Measurements from ENCODE around the gene S100P. TPM values are rescaled to one million over a fixed set of nuclear protein-coding genes. Genes with fewer than 3 reads are reported as not detected.

Gene S100P
- total RNA-seq, 1 donor from 2014 or later, result not detected

- Histone ChIP-seq H3K9ac (no peak overlapping the region), H3K79me2 (ENCODE audit: low read depth) (no peaks in the 10 kb centered on the region), H3K27ac (no peak overlapping the region), H3K4me3 (no peak overlapping the region), H3K4me2 (no peak overlapping the region), H3F3A (ENCODE audit: low read depth) (peaks cover 24% of the 10 kb centered on the region), H3K4me1 (peaks cover 12% of the 10 kb centered on the region), H4K20me1 (ENCODE audit: low read depth) (no peaks in the 10 kb centered on the region), H3K9me3 (ENCODE audit: low read depth) (no peaks in the 10 kb centered on the region), H3K36me3 (no peaks in the 10 kb centered on the region), H3K27me3 (no peaks in the 10 kb centered on the region), H2AFZ (replicated peaks) (no peak overlapping the region)
- Mint-ChIP-seq H3K36me3 (no peaks in the 10 kb centered on the region), H3K27me3 (ENCODE audit: insufficient read depth, low read depth) (peaks cover 16% of the 10 kb centered on the region), H3K9me3 (no peaks in the 10 kb centered on the region), H3K27ac (peak overlapping the region; percentile 69), H3K4me1 (peaks cover 32% of the 10 kb centered on the region), H3K4me3 (peak overlapping the region; percentile 73)
- TF ChIP-seq EZH2phosphoT487 (IDR thresholded peaks at IDR 0.05), result no peak
- TF ChIP-seq, protein P1, sequence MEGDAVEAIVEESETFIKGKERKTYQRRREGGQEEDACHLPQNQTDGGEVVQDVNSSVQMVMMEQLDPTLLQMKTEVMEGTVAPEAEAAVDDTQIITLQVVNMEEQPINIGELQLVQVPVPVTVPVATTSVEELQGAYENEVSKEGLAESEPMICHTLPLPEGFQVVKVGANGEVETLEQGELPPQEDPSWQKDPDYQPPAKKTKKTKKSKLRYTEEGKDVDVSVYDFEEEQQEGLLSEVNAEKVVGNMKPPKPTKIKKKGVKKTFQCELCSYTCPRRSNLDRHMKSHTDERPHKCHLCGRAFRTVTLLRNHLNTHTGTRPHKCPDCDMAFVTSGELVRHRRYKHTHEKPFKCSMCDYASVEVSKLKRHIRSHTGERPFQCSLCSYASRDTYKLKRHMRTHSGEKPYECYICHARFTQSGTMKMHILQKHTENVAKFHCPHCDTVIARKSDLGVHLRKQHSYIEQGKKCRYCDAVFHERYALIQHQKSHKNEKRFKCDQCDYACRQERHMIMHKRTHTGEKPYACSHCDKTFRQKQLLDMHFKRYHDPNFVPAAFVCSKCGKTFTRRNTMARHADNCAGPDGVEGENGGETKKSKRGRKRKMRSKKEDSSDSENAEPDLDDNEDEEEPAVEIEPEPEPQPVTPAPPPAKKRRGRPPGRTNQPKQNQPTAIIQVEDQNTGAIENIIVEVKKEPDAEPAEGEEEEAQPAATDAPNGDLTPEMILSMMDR (IDR thresholded peaks at IDR 0.05), result no peak
- TF ChIP-seq EZH2 (IDR thresholded peaks at IDR 0.05), result no peak
- no peak for DNase-seq (ENCODE audit: low spot score)
Observed at GRCh38 chr4:6727943-6728250, 34.2 kb downstream of the S100P start.

GRCh38 chr4:6728320-6729029 lies 34.8 kb downstream of the S100P start:
- H3F3A ChIP-seq (ENCODE audit: low read depth), result peaks cover 24% of the 10 kb centered on the region
- H3K4me3 Mint-ChIP-seq, result peak overlapping the region; percentile 64
- H3K36me3 ChIP-seq, result no peaks in the 10 kb centered on the region
- peaks cover 12% of the 10 kb centered on the region for H3K4me1 ChIP-seq
- H3K4me1 Mint-ChIP-seq, result peaks cover 32% of the 10 kb centered on the region
- H3K36me3 Mint-ChIP-seq, result no peaks in the 10 kb centered on the region
- H3K27ac ChIP-seq, result no peak overlapping the region
- no peaks in the 10 kb centered on the region for H3K9me3 Mint-ChIP-seq
- H3K9me3 ChIP-seq (ENCODE audit: low read depth), result no peaks in the 10 kb centered on the region
- no peak overlapping the region for H3K4me3 ChIP-seq
- no peaks in the 10 kb centered on the region for H3K27me3 ChIP-seq
- peaks cover 16% of the 10 kb centered on the region for H3K27me3 Mint-ChIP-seq (ENCODE audit: insufficient read depth, low read depth)
- no peak overlapping the region for H3K9ac ChIP-seq
- H3K4me2 ChIP-seq, result no peak overlapping the region
- TF ChIP-seq EZH2phosphoT487 (IDR thresholded peaks at IDR 0.05), result no peak
- TF ChIP-seq, protein P1 (IDR thresholded peaks at IDR 0.05), result no peak
- no peak for TF ChIP-seq EZH2 (IDR thresholded peaks at IDR 0.05)
- no peak overlapping the region for H2AFZ ChIP-seq (replicated peaks)
- no peaks in the 10 kb centered on the region for H4K20me1 ChIP-seq (ENCODE audit: low read depth)
- H3K79me2 ChIP-seq (ENCODE audit: low read depth), result no peaks in the 10 kb centered on the region
- no peak for DNase-seq (ENCODE audit: low spot score)
- peak overlapping the region; percentile 69 for H3K27ac Mint-ChIP-seq

- H2AFZ ChIP-seq (replicated peaks), result no peak overlapping the region
- H3K4me3 ChIP-seq, result no peak overlapping the region
- H3K9ac ChIP-seq, result no peak overlapping the region
- H3K4me2 ChIP-seq, result no peak overlapping the region
- peaks cover 7% of the 10 kb centered on the region for H3K4me1 ChIP-seq
- DNase-seq (ENCODE audit: low spot score), result no peak
- no peak overlapping the region for H3K27ac ChIP-seq
- no peaks in the 10 kb centered on the region for H3K36me3 ChIP-seq
- Mint-ChIP-seq H3K27ac (no peak overlapping the region), H3K4me3 (no peak overlapping the region), H3K9me3 (no peaks in the 10 kb centered on the region), H3K36me3 (no peaks in the 10 kb centered on the region), H3K27me3 (ENCODE audit: insufficient read depth, low read depth) (peaks cover 20% of the 10 kb centered on the region), H3K4me1 (peaks cover 22% of the 10 kb centered on the region)
- H3K79me2 ChIP-seq (ENCODE audit: low read depth), result no peaks in the 10 kb centered on the region
- H3K27me3 ChIP-seq, result no peaks in the 10 kb centered on the region
- no peak for TF ChIP-seq EZH2phosphoT487 (IDR thresholded peaks at IDR 0.05)
- TF ChIP-seq EZH2 (IDR thresholded peaks at IDR 0.05), result no peak
- TF ChIP-seq, protein P1 (IDR thresholded peaks at IDR 0.05), result no peak
- H3K9me3 ChIP-seq (ENCODE audit: low read depth), result no peaks in the 10 kb centered on the region
- no peaks in the 10 kb centered on the region for H4K20me1 ChIP-seq (ENCODE audit: low read depth)
- H3F3A ChIP-seq (ENCODE audit: low read depth), result peaks cover 19% of the 10 kb centered on the region
Observed at GRCh38 chr4:6730603-6731317, 37.1 kb downstream of the S100P start.

Data from neural progenitor cell (in vitro differentiated cells).